AG09319 (cell line): Measurements from ENCODE around the gene PRLH.
A peak's percentile ranks its signal among the peaks of the same experiment; 100 is the strongest.
"Not testable (repeated sequence)": the region's sequence is repeated elsewhere in the genome, so short reads cannot be mapped to it uniquely, and the experiment has no call there.

Experiments used
- DNase-seq: peaks from one replicate; pipeline ENCODE4 v3.0.0-alpha.2; 2010; ENCODE audit warnings: low read depth; ENCODE audit errors: extremely low read depth
- CTCF ChIP-seq: IDR thresholded peaks from 2 replicates; pipeline ENCODE4 v1.5.1; 2011; ENCODE audit warnings: low read depth, mild to moderate bottlenecking, inconsistent platforms, low read length, moderate library complexity

PRLH gene

GRCh38 chr2:237600205-237600846, 34.0 kb downstream of the PRLH start:
- peak; percentile 64 for TF ChIP-seq CTCF
- DNase-seq, result peak; percentile 54

GRCh38 chr2:237601453-237602116, 35.2 kb downstream of the PRLH start:
- no peak for DNase-seq
- TF ChIP-seq CTCF, result no peak

- DNase-seq, result no peak
- no peak for TF ChIP-seq CTCF
Observed at GRCh38 chr2:237602409-237602808, 36.0 kb downstream of the PRLH start.

GRCh38 chr2:237603049-237603717, 36.8 kb downstream of the PRLH start:
- TF ChIP-seq CTCF, result no peak
- DNase-seq, result no peak

GRCh38 chr2:237603718-237604362, 37.5 kb downstream of the PRLH start:
- no peak for TF ChIP-seq CTCF
- no peak for DNase-seq

- no peak for TF ChIP-seq CTCF
- DNase-seq, result no peak
Observed at GRCh38 chr2:237604391-237604790, 38.0 kb downstream of the PRLH start.

- DNase-seq, result no peak
Observed at GRCh38 chr2:237604960-237605359, 38.6 kb downstream of the PRLH start.

GRCh38 chr2:237606522-237606921, 40.1 kb downstream of the PRLH start:
- DNase-seq, result not testable (repeated sequence)

More at GRCh38 chr2:237604960-237605359, 38.6 kb downstream of the PRLH start:
- TF ChIP-seq CTCF, result peak; percentile 20
